HepG2 (cell line): ENCODE measurements around the gene ADAMTS20. TPM values are rescaled to one million over a fixed set of nuclear protein-coding genes. Genes with fewer than 3 reads are reported as not detected.
A peak's percentile ranks its signal among the peaks of the same experiment; 100 is the strongest.

Experiments
- ATAC-seq: fragments of 200-7000 bp; cut with Tn5 transposase; 3 replicates; pipeline ENCODE4 v1.9.1; 2020; ENCODE audit warnings: mild to moderate bottlenecking, moderate library complexity
- Bru-seq: library from RNA; stranded (reverse); fragments of 400-500 nt; gene quantifications from one replicate; lab custom pipeline; 2021; lab: Mats Ljungman, UMichigan
- BruChase-seq, 2 experiments: library from RNA; stranded (reverse); fragments of 400-500 nt; gene quantifications; one replicate each; lab custom pipeline; 2021; lab: Mats Ljungman, UMichigan
- BruUV-seq: library from RNA; stranded (reverse); fragments of 400-500 nt; replicated peaks from 2 replicates; lab custom pipeline; 2021; lab: Mats Ljungman, UMichigan
- CTCF ChIA-PET: fragments of 300-600 bp; formaldehyde crosslinking; extraction: SDS; loops from one replicate; lab custom pipeline; 2021; ENCODE audit warnings: low total read pairs, inconsistent platforms, low intra/inter-chr PET ratio; lab: Yijun Ruan, JAX
- POLR2A ChIA-PET: fragments of 350-600 bp; sonication (Branson Sonifier 250); formaldehyde crosslinking; loops from one replicate; lab custom pipeline; 2020; ENCODE audit warnings: antibody characterized with exemption, inconsistent platforms; lab: Yijun Ruan, JAX
- DNase-seq: peaks from one replicate; pipeline ENCODE4 v3.0.0-alpha.2; 2015; ENCODE audit warnings: low spot score
- FAIRE-seq: peaks from 3 replicates; lab custom pipeline; 2011; peaks lifted over from hg19 to GRCh38; lab: Jason Lieb, UNC
- H2AFZ ChIP-seq: one replicate; pipeline ENCODE4 v1.6.1; 2011; ENCODE audit warnings: low read length, inconsistent platforms
- H3K27ac ChIP-seq: fragments of 300-600 bp; 3 replicates; pipeline ENCODE4 v1.8.0; 2011; ENCODE audit warnings: mixed run types, mild to moderate bottlenecking, mixed read lengths, low read length, inconsistent platforms; ENCODE audit not compliant: insufficient read depth; ENCODE audit errors: extremely low read length
- H3K27me3 ChIP-seq, 2 experiments: fragments of 200-600 bp in 1 of 2; 2 replicates in 1 of 2; 3 replicates in 1 of 2; pipeline versions ENCODE4 v1.6.0 to v1.8.0; 2011; ENCODE audit warnings: low read length in 2 of 2, mild to moderate bottlenecking in 2 of 2, moderate library complexity in 2 of 2, inconsistent platforms in 1 of 2; ENCODE audit not compliant: insufficient read depth in 2 of 2, control insufficient read depth in 1 of 2
- H3K36me3 ChIP-seq, 2 experiments: fragments of 200-600 bp in 1 of 2; replicated peaks in 1 of 2; 2 replicates in 1 of 2; 3 replicates in 1 of 2; pipeline versions ENCODE4 v1.5.1 to v1.8.0; 2011; ENCODE audit warnings: low read length in 2 of 2, inconsistent platforms in 1 of 2; ENCODE audit not compliant: insufficient read depth in 2 of 2, control insufficient read depth in 1 of 2
- H3K4me1 ChIP-seq: 2 replicates; pipeline ENCODE4 v1.5.1; 2012; ENCODE audit warnings: low read length, inconsistent platforms; ENCODE audit not compliant: insufficient read depth
- H3K4me2 ChIP-seq: 2 replicates; pipeline ENCODE4 v1.6.0; 2011; ENCODE audit warnings: low read depth, low read length, inconsistent platforms
- H3K4me3 ChIP-seq, 3 experiments: fragments of 200-600 bp in 1 of 3; sonication (generic), shearing (Covaris generic) in 1 of 3; replicated peaks in 1 of 3; 2 replicates each; pipeline ENCODE4 v1.5.1; 2011 to 2016; ENCODE audit warnings: low read length in 3 of 3, inconsistent platforms in 2 of 3, low read depth in 2 of 3, mild to moderate bottlenecking in 2 of 3, control low read depth in 1 of 3, mixed read lengths in 1 of 3; ENCODE audit not compliant: insufficient read depth in 1 of 3
- H3K79me2 ChIP-seq: one replicate; pipeline ENCODE4 v1.6.1; 2011; ENCODE audit warnings: low read length, inconsistent platforms; ENCODE audit not compliant: insufficient read depth
- H3K9ac ChIP-seq: 2 replicates; pipeline ENCODE4 v1.6.0; 2011; ENCODE audit warnings: mild to moderate bottlenecking, low read depth, low read length, inconsistent platforms; ENCODE audit not compliant: insufficient read depth
- H3K9me3 ChIP-seq: 2 replicates; pipeline ENCODE4 v1.5.1; 2012; ENCODE audit warnings: mild to moderate bottlenecking, low read length
- H4K20me1 ChIP-seq: 2 replicates; pipeline ENCODE4 v1.6.0; 2011; ENCODE audit warnings: inconsistent platforms, mild to moderate bottlenecking, low read length, moderate library complexity; ENCODE audit not compliant: insufficient read depth
- MXD3 ChIP-seq: IDR thresholded peaks from 2 replicates; pipeline ENCODE4 v1.6.1; 2016; ENCODE audit warnings: mild to moderate bottlenecking, missing biosample characterization, missing genetic modification reagents
- ZNF687 ChIP-seq: sonication (generic); formaldehyde crosslinking; IDR thresholded peaks from 2 replicates; pipeline ENCODE4 v1.5.1; 2020; ENCODE audit warnings: mild to moderate bottlenecking, missing genetic modification reagents, moderate library complexity
- WGBS: methylation state at CpG from one replicate; pipeline ENCODE4 v1.1.6; 2017; ENCODE audit warnings: low lambda C conversion rate; 5-methylcytosine and 5-hydroxymethylcytosine counted together
- in situ Hi-C: cut with HindIII; loops from 2 replicates; pipeline ENCODE4 v1.10.0; 2017; ENCODE audit warnings: low pct_unique_long_range_greater_than_20kb; ENCODE audit not compliant: extremely low pct_ligation_motif_present
- intact Hi-C: fragments of 100-400 bp; cut with micrococcal nuclease; formaldehyde crosslinking; loops from one replicate; pipeline ENCODE4 v1.10.0; 2022; ENCODE audit not compliant: unreplicated experiment
- long read RNA-seq, 2 experiments: library from RNA in 1 of 2; library from polyadenylated mRNA in 1 of 2; stranded (forward) in 1 of 2; unstranded in 1 of 2; transcript quantifications; one replicate each; pipeline ENCODE4 v2.0.0, GENCODE V29; 2019 to 2022
- polyA minus RNA-seq, 3 experiments: library from RNA; depleted of rRNA, polyadenylated mRNA; stranded (reverse); fragments of >200 nt; gene quantifications; 2 replicates each; pipeline ENCODE4 v1.2.3, GENCODE V29; 2011; ENCODE audit warnings: low replicate concordance in 1 of 3
- polyA plus RNA-seq, 8 experiments: library from polyadenylated mRNA; depleted of rRNA in 3 of 8; stranded (reverse) in 7 of 8; unstranded in 1 of 8; fragments of >200 nt; fragmentation: Illumina TruSeq in 4 of 8; extraction: Trizol in 4 of 8; gene quantifications; 2 replicates each; pipeline versions ENCODE4 v1.2.1 to v1.2.3, GENCODE V29; 2011 to 2016; ENCODE audit warnings: low read depth in 4 of 8, missing spikeins in 1 of 8, mixed read lengths in 1 of 8; ENCODE audit not compliant: insufficient read depth in 1 of 8
- total RNA-seq, 5 experiments: library from RNA; depleted of rRNA; stranded (reverse); fragments of >200 nt; fragmentation: Illumina TruSeq; extraction: Trizol; gene quantifications; 2 replicates each; pipeline ENCODE4 v1.2.3, GENCODE V29; 2016; ENCODE audit warnings: low read depth in 1 of 5
- TF ChIP-seq, protein P1 (sequence below): sonication (generic); formaldehyde crosslinking; IDR thresholded peaks from 2 replicates; pipeline ENCODE4 v1.4.0; 2020; ENCODE audit warnings: missing genetic modification reagents, borderline replicate concordance

The ADAMTS20 gene
- not detected in 2 replicates for total RNA-seq (2016; rRNA removed; fragmentation: Illumina TruSeq; extraction: Trizol)
- not detected in 2 replicates for total RNA-seq (2016; cell fraction: cytosol; rRNA removed; fragmentation: Illumina TruSeq; extraction: Trizol; ENCODE audit: low read depth)
- not detected in 2 replicates for total RNA-seq (2016; cell fraction: insoluble cytoplasmic fraction; rRNA removed; fragmentation: Illumina TruSeq; extraction: Trizol)
- not detected in 2 replicates for total RNA-seq (2016; cell fraction: membrane; rRNA removed; fragmentation: Illumina TruSeq; extraction: Trizol)
- not detected in 2 replicates for total RNA-seq (2016; cell fraction: nucleus; rRNA removed; fragmentation: Illumina TruSeq; extraction: Trizol)
- polyA plus RNA-seq (2011; rRNA removed), result not detected in 2 replicates
- not detected in 2 replicates for polyA plus RNA-seq (2011; cell fraction: cytosol; rRNA removed)
- polyA plus RNA-seq (2011; cell fraction: nucleus; rRNA removed), result 0.05 TPM in 1 of 2 replicates, not detected in the other
- not detected in 2 replicates for polyA plus RNA-seq (2012)
- polyA plus RNA-seq (2016; cell fraction: cytosol; fragmentation: Illumina TruSeq; extraction: Trizol; ENCODE audit: low read depth), result not detected in 2 replicates
- polyA plus RNA-seq (2016; cell fraction: insoluble cytoplasmic fraction; fragmentation: Illumina TruSeq; extraction: Trizol; ENCODE audit: low read depth), result not detected in 2 replicates
- not detected in 2 replicates for polyA plus RNA-seq (2016; cell fraction: membrane; fragmentation: Illumina TruSeq; extraction: Trizol; ENCODE audit: low read depth)
- polyA plus RNA-seq (2016; cell fraction: nucleus; fragmentation: Illumina TruSeq; extraction: Trizol; ENCODE audit: insufficient read depth, low read depth), result not detected in 2 replicates
- polyA minus RNA-seq (2011; rRNA and poly(A)+ RNA removed; ENCODE audit: low replicate concordance), result not detected in 2 replicates
- not detected in 2 replicates for polyA minus RNA-seq (2011; cell fraction: cytosol; rRNA and poly(A)+ RNA removed)
- not detected in 2 replicates for polyA minus RNA-seq (2011; cell fraction: nucleus; rRNA and poly(A)+ RNA removed)
- not detected for Bru-seq, nascent RNA
- percentile 3 among the genes with signal in this experiment for BruChase-seq, experiment 1, labeled RNA remaining after a 6-hour chase
- BruChase-seq, experiment 2, labeled RNA remaining after a 2-hour chase, result percentile 2 among the genes with signal in this experiment
- long read RNA-seq, experiment 1, result 0 reads
- long read RNA-seq, experiment 2, result 0 reads

GRCh38 chr12:43551971-43552559, at the start of gene ADAMTS20:
ADAMTS20 (minus strand) TSS chr12:43552203; CDS start chr12:43551921, 282 bp downstream.
- no peaks in the 10 kb centered on the region for H3K36me3 ChIP-seq
- no peaks in the 10 kb centered on the region for H3K79me2 ChIP-seq
- FAIRE-seq (no peak), ATAC-seq (no peak; the same call in 2 of the 3 replicates), DNase-seq (no peak)
- 14% methylated on average over 11 of the region's 51 CpGs for WGBS
- H3K4me3 ChIP-seq, result peak within 1 kb of the TSS in 1 of 3 experiments; percentile 10; a peak in 1 of 6 replicates
- peaks cover 0 to 22% of the 10 kb centered on the region in 2 experiments; a peak in 2 of 5 replicates for H3K27me3 ChIP-seq
- H3K4me2 ChIP-seq, result peak within 1 kb of the TSS; percentile 7; the same call in 1 of the 2 replicates
- intact Hi-C loops (no loop called here), in situ Hi-C loops (no loop called here)
- H2AFZ ChIP-seq, result no peak within 1 kb of the TSS
- POLR2A ChIA-PET, result no interaction called here
- no peaks in the 10 kb centered on the region for H3K4me1 ChIP-seq
- BruUV-seq, result no TSS peak
- TF ChIP-seq ZNF687 (CRISPR knock-in tag) (0 out of 2 replicates have a peak, but pooled peaks have one; percentile 12), MXD3 (CRISPR knock-in tag) (no peak)
- TF ChIP-seq, protein P1, sequence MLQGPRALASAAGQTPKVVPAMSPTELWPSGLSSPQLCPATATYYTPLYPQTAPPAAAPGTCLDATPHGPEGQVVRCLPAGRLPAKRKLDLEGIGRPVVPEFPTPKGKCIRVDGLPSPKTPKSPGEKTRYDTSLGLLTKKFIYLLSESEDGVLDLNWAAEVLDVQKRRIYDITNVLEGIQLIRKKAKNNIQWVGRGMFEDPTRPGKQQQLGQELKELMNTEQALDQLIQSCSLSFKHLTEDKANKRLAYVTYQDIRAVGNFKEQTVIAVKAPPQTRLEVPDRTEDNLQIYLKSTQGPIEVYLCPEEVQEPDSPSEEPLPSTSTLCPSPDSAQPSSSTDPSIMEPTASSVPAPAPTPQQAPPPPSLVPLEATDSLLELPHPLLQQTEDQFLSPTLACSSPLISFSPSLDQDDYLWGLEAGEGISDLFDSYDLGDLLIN (CRISPR knock-in tag), result no peak
- no peak within 1 kb of the TSS for H3K9ac ChIP-seq
- no peaks in the 10 kb centered on the region for H4K20me1 ChIP-seq
- no peak within 1 kb of the TSS for H3K27ac ChIP-seq
- no peaks in the 10 kb centered on the region for H3K9me3 ChIP-seq
- CTCF ChIA-PET, result no interaction called here
